ENCODE data around the gene YWHAH.
A peak's percentile ranks its signal among the peaks of the same experiment; 100 is the strongest.
"Not testable (repeated sequence)": the region's sequence is repeated elsewhere in the genome, so short reads cannot be mapped to it uniquely, and the experiment has no call there.

The YWHAH gene

DNA sequence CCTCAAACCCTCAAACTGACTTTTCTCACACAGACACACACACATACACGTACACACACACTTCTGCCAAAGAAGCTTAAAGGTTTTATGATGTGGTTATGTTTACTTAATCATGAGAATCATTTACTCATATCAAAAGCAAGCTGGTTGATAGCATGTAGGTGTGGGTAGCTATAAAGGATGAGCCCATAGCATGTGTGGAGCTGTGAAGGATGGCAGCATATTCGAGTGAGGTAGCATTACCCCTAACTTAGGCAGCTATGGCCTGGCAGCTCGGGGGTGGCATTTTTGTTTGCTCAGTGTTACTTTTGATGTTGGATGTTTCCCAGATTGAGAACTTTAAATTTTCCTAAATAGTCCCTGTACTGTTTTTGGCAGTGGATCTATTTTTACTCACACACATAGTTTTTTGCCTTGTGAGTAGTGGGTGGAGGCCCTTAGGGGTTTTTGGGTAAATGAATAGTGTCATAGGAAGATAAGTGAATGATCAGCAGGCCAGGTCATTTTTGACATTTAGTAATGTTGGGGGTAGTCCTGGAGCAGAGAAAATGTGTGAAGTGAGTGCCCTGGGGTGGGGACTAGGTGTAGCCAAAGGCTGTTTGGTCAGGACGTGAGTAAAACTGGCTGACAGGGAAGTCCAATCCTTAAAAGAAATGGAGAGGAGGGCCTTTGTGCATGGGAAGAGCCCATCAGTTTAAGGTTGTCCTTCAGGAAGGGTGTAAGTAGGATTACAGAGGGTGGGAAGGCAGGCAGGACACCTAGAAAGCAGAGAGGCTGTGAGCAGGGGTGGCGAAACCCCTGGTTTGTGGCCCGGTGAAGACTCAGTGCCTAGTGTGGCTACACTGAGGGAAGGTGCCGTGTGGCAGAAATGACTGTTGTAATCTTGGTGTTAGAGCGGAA, 7.1 kb downstream of the YWHAH start:
- no peak for DNase-seq

GRCh38 chr22:31952094-31952401, 7.7 kb downstream of the YWHAH start:
- no peak for DNase-seq

- no peak for DNase-seq
These were observed 8.1 kb downstream of the YWHAH start for GRCh38 chr22:31952472-31952871.

DNA sequence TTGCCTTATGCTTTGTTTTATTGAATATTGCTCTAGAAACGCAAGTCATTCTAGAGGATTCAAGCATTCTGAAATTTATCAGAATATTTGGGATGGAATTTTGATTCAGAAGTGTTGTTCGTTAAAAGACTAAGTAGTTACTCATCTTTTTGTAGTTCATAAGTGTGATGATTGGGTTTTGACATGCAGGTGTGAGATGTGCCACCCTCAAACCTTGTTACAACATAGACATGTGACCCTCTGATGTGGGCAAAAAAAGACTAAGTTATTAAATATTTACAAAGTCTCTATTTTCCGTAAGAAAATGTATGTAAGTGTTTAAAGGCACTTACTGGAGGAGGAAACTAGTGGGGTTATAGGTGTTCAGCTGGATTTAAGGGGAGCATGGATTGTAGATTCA, 8.9 kb downstream of the YWHAH start:
- DNase-seq, result no peak

DNA sequence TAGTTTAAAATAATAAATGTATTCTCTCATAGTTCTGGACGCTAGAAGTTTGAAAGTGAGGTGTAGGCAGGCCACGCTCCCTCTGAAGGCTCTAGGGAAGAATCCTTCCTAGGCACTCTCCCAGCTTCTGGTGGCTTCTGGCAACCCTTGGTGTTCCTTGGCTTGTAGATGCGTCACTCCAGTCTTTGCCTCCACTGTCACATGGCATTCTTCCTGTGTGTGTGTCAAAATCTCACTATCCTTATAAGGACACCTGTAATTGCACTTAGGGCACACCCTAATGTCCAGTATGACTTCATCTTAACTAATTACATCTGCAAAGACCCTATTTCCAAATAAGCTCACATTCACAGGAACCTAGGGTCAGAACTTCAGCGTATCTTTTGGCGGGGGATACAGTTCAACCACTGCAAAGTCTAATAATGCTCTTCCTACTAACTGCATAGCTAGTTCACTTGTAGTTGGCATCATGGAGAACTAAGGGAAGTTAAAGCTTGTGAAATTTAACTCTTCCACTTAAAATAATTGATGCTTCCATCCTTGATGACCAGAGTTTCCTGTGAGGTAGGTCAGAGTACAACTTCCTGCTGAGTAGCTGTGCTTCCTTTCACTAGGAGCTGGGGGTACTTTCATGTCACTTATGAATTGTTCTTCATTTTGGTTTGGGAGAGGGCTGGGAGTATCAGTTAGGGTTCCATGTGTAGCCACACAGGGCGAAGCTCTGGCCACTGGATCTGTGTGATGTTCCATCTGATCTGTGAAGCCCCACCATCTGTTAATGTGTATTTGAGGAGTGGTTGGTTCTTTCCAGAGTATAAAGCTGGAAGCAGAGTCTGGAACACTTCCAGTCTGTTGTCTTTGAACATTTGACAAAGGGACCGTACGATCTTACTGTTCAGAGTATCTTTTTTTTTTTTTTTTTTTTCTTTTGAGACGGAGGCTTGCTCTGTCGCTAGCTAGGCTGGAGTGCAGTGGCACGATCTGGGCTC, 10.5 kb downstream of the YWHAH start:
- DNase-seq, result no peak

DNA sequence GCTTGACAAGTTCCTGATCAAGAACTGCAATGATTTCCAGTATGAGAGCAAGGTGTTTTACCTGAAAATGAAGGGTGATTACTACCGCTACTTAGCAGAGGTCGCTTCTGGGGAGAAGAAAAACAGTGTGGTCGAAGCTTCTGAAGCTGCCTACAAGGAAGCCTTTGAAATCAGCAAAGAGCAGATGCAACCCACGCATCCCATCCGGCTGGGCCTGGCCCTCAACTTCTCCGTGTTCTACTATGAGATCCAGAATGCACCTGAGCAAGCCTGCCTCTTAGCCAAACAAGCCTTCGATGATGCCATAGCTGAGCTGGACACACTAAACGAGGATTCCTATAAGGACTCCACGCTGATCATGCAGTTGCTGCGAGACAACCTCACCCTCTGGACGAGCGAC, 12.0 kb downstream of the YWHAH start:
- DNase-seq, result peak; percentile 29

DNA sequence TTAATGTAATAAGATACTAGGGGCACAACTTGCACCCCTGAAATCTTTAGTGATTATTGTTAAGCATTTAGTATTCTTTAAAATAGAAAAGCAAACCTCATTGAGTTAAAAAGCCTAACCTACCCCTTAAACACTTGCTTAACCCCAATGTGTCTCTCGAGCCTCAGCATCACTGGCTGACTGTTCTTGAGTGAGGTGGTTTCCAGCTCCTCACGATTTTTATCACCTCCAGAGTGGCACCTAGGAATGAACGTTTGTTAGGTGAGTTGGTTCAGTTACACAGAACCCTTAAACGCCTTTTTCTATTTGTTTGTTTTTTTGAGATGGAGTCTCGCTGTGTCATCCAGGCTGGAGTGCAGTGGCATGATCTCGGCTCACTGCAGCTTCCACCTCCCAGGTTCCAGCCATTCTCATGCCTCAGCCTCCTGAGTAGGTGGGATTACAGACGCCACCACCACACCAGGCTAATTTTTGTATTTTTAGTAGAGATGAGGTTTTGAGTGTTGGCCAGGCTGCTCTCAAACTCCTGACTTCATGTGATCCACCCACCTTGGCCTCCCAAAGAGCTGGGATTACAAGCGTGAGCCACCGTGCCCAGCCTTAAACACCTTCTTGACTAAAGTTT, 13.7 kb downstream of the YWHAH start:
- DNase-seq, result peak; percentile 35

- peak; percentile 62 for DNase-seq
These were observed 14.4 kb downstream of the YWHAH start for GRCh38 chr22:31958625-31959239.

GRCh38 chr22:31960767-31961166, 16.4 kb downstream of the YWHAH start:
- no peak for DNase-seq

DNA sequence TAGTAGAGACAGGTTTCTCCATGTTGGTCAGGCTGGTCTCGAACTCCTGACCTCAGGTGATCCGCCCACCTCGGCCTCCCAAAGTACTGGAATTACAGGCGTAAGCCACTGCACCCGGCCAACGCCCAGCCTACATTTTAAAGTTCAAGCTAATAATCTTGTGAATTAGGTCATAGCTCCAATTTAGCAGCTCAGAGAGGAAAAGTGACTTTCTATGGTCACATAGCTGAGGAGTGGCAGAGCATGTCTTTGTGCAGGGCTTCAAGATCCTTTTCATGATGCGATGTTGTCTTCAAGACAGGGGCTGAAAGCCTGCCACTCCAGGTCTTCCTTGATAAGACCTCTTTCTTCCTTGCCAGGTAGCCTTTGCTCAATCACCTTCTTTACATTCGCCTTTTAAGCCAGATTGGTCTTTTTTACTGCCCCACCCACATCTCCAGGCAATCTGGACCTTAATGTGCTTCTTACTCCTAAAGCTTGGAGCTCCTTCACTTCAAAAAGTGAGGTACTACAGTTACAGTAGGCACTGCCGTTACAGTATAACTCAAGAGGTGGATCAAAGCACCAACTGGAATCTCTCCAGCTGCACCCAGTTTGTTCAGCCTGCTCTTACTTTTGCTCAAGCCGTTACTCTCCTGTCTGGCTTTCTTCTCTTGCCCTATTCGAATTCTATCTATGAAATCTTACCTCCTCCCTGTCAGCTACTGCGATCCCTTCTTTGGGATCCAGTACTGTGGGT, 18.2 kb downstream of the YWHAH start:
- DNase-seq, result no peak

- no peak for DNase-seq
These were observed 23.7 kb downstream of the YWHAH start for GRCh38 chr22:31968022-31968421.

DNA sequence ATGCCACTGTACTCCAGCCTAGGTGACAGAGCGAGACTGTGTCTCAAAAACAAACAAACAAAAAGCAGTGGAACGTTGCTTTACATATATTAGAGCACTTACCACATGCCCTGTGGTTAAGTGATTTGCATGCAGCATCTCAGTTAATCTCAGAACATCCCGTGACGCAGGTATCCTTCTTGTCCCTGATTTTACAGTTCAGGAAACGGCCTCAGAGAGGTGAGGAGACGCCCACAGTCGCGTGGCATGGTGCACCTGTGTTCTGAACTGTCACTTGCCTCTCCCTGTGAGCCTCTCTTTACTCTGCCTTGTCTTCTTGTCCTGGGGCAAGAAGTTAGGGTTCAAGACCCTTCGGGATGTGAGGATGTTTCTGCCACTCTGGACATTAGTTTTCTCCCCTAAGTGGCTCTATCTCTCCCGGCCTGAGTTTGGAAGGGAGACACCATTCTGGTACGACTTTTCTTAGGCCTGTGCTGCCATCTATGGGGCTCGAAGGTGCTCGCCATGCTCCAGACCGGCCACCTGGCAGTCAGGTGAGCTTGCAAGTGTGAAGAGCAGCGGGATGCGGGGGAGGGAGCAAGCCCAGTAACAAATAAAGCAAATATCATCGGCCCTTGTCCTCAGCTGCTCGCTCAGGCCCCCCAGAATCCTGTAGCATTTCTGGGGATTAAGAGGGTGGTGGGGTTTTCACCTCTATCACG, 25.6 kb downstream of the YWHAH start:
- peak; percentile 77 for DNase-seq

- DNase-seq, result peak; percentile 92
These were observed 26.4 kb downstream of the YWHAH start for GRCh38 chr22:31970490-31971444.

DNA sequence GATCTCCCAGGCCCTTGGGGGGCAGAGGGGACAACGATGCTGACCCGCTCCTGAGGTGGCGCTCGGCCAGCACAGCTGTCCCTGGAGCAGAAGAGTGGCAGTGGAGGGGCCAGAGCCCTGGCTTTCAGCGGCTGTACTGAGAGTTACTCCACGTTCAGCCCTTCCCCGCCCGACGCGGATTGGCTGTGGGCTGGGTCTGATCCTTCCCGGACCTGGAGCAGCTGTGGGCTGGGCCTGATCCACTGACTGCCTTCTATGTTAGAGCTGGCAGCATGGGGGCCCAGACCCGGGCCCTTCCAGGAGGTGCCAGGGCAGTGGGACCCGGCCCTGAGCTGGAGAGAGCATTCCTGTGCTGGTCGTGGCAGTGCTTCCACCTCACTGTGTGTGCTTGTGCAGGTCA, 27.8 kb downstream of the YWHAH start:
- DNase-seq, result no peak

DNA sequence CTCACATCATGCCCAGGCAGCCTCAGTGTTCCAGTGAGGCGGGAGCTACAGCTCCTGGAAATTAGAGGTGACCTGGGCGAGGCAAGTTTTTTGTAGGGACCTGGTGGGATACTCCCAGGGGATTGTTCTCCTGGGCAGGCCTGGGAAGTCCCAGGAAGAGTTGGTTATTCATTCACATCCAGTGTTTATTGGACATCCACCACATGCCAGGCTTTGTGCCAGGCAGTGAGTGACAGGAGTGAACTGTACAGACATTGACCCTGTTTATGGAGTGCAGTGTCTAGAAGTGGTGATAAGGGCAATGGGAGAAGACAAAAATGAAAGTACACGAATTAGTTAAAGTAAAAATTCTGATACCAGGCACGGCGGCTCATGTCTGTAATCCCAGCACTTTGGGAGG, 29.4 kb downstream of the YWHAH start:
- no peak for DNase-seq

GRCh38 chr22:31977141-31977841, 33.0 kb downstream of the YWHAH start:
- DNase-seq, result peak; percentile 78

DNA sequence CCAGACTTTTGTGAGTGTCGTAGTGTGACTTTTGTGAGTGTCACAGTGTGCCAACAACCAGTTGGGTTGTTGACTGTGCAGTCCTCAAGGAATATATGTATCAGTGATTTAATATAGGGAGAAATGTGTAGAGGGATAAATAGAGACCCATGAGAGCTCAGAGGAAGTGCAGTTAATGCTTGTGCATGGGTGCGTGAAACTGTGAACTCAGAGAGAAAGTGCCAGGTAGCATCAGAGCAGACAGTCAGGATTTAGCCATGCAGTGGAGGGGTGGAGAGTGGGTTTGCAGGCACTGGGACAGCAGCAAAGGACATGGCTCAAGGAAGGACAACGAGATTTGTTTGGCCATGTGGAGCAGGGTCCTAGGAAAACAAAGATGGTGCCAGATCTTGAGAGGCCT, 33.6 kb downstream of the YWHAH start:
- DNase-seq, result no peak

GRCh38 chr22:31980628-31981027, 36.3 kb downstream of the YWHAH start:
- no peak for DNase-seq

DNA sequence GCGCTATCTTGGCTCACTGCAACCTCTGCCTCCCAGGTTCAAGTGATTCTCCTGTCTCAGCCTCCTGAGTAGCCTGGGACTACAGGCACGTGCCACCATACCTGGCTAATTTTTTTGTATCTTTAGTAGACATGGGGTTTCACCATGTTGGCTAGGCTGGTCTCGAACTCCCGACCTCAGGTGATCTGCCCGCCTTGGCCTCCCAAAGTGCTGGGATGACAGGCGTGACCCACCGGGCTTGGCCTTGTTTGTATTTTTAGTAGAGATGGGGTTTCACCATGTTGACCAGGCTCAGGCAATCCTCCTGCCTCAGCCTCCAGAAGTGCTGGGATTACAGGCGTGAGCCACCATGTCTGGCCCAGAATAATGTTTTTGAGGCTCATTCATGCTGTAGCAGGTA, 37.6 kb downstream of the YWHAH start:
- not testable (repeated sequence) for DNase-seq

Measured in CD4-positive, alpha-beta T cell treated with Interleukin-17A for 1 hour (primary cell).